Measurements from ENCODE around the gene RPS27. TPM values are rescaled to one million over a fixed set of nuclear protein-coding genes. Genes with fewer than 3 reads are reported as not detected.
A peak's percentile ranks its signal among the peaks of the same experiment; 100 is the strongest.

Gene RPS27
- total and polyA plus RNA-seq, 2 of the 13 experiments (the other 11 are each of a cell fraction or from before 2014, with no cell fraction given), result 3,737 to 9,964 TPM

DNA sequence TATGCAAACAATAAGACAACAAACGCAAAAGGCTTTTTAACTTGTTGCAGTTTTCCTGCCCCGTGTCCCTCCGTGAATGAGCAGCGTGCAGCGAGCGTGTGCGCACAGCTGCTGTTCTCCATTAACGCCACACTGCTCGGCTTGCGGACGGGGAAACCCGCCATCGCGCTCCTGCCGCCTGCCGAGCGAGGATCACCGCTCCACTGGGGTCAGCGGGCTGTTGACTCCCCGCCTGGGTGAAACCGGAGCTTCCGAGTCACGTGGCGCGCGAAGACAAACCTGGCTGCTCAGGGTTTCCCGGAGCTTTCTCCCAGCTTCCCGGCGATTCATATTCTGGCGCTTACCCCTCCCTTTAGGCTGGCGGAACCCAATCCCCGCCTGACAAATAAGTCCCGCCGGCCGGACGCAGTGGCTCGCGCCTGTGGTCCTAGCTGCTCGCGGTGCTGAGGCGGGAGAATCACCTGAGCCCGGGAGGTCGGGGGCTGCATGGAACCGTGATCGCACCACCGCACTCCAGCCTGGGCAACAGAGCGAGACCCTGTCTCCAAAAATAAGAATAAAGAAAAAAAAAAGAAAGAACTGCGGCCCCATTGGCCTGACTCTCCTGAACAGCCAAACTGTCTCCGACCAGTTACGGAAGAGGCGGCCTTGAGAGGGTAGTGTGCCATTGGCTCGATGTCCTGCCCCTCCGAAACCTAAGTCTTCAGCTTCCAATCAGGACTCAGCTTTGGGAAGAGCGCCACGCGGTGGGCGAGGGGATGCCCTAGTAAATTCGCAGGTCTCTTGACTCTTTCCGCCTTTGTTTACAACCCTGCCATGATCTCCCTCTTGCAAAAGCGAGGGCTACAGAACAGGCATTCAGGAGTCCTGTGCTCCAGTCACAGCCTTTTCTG lies 23.2 kb upstream of the RPS27 start, which contains the start of gene CREB3L4 (continued):
- TF ChIP-seq GPBP1L1 (CRISPR knock-in tag; IDR thresholded peaks at IDR 0.05) (no peak), ZNF530 (CRISPR knock-in tag; IDR thresholded peaks at IDR 0.05; ENCODE audit: low read depth) (no peak), HES4 (CRISPR knock-in tag; IDR thresholded peaks at IDR 0.05; ENCODE audit: borderline replicate concordance) (peak; percentile 77; the same call in 1 of the 2 replicates), PPARG (CRISPR knock-in tag; conservative IDR thresholded peaks at IDR 0.05) (no peak), KLF12 (CRISPR knock-in tag; IDR thresholded peaks at IDR 0.05; ENCODE audit: borderline replicate concordance) (no peak; the same call in 1 of the 2 replicates), KLF16 (CRISPR knock-in tag; IDR thresholded peaks at IDR 0.05) (peak in 1 of 2 experiments; percentile 76; a peak in 1 of 4 replicates), RCOR2 (CRISPR knock-in tag; IDR thresholded peaks at IDR 0.05) (peak; percentile 15; the same call in 1 of the 2 replicates), ZBTB1 (CRISPR knock-in tag; IDR thresholded peaks at IDR 0.05; ENCODE audit: borderline replicate concordance) (no peak), ZMAT5 (CRISPR knock-in tag; IDR thresholded peaks at IDR 0.05; ENCODE audit: borderline replicate concordance, low read depth) (no peak), ZZZ3 (CRISPR knock-in tag; IDR thresholded peaks at IDR 0.05; ENCODE audit: borderline replicate concordance) (0 out of 2 replicates have a peak, but pooled peaks have one; percentile 24), ZNF704 (CRISPR knock-in tag; IDR thresholded peaks at IDR 0.05; ENCODE audit: borderline replicate concordance) (no peak), ZSCAN21 (CRISPR knock-in tag; IDR thresholded peaks at IDR 0.05; ENCODE audit: borderline replicate concordance) (no peak), TBX3 (IDR thresholded peaks at IDR 0.05; ENCODE audit: borderline replicate concordance) (peak; percentile 6; the same call in 1 of the 2 replicates), RFX5 (IDR thresholded peaks at IDR 0.05; ENCODE audit: low read depth, low read length) (no peak)
- TF ChIP-seq, protein P1, sequence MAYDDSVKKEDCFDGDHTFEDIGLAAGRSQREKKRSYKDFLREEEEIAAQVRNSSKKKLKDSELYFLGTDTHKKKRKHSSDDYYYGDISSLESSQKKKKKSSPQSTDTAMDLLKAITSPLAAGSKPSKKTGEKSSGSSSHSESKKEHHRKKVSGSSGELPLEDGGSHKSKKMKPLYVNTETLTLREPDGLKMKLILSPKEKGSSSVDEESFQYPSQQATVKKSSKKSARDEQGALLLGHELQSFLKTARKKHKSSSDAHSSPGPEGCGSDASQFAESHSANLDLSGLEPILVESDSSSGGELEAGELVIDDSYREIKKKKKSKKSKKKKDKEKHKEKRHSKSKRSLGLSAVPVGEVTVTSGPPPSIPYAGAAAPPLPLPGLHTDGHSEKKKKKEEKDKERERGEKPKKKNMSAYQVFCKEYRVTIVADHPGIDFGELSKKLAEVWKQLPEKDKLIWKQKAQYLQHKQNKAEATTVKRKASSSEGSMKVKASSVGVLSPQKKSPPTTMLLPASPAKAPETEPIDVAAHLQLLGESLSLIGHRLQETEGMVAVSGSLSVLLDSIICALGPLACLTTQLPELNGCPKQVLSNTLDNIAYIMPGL (CRISPR knock-in tag; IDR thresholded peaks at IDR 0.05; ENCODE audit: borderline replicate concordance in 1 of 2, low read depth in 1 of 2), result peak; percentile 66 to 80; a peak in 3 of 4 replicates
- TF ChIP-seq, protein P2, sequence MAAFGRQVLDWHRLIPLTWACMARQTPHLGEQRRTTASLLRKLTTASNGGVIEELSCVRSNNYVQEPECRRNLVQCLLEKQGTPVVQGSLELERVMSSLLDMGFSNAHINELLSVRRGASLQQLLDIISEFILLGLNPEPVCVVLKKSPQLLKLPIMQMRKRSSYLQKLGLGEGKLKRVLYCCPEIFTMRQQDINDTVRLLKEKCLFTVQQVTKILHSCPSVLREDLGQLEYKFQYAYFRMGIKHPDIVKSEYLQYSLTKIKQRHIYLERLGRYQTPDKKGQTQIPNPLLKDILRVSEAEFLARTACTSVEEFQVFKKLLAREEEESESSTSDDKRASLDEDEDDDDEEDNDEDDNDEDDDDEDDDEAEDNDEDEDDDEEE (CRISPR knock-in tag; IDR thresholded peaks at IDR 0.05), result no peak
- TF ChIP-seq, protein P3, sequence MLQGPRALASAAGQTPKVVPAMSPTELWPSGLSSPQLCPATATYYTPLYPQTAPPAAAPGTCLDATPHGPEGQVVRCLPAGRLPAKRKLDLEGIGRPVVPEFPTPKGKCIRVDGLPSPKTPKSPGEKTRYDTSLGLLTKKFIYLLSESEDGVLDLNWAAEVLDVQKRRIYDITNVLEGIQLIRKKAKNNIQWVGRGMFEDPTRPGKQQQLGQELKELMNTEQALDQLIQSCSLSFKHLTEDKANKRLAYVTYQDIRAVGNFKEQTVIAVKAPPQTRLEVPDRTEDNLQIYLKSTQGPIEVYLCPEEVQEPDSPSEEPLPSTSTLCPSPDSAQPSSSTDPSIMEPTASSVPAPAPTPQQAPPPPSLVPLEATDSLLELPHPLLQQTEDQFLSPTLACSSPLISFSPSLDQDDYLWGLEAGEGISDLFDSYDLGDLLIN (CRISPR knock-in tag; IDR thresholded peaks at IDR 0.05; ENCODE audit: borderline replicate concordance), result no peak; the same call in 1 of the 2 replicates
- TF ChIP-seq, protein P4, sequence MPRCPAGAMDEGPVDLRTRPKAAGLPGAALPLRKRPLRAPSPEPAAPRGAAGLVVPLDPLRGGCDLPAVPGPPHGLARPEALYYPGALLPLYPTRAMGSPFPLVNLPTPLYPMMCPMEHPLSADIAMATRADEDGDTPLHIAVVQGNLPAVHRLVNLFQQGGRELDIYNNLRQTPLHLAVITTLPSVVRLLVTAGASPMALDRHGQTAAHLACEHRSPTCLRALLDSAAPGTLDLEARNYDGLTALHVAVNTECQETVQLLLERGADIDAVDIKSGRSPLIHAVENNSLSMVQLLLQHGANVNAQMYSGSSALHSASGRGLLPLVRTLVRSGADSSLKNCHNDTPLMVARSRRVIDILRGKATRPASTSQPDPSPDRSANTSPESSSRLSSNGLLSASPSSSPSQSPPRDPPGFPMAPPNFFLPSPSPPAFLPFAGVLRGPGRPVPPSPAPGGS (CRISPR knock-in tag; IDR thresholded peaks at IDR 0.05), result no peak; the same call in none of the 2 replicates
